GM12878 (cell line): Measurements from ENCODE around the gene MTIF3. TPM values are rescaled to one million over a fixed set of nuclear protein-coding genes. Genes with fewer than 3 reads are reported as not detected.

Experiments used
- CEBPZ ChIP-seq: fragments of 150-350 bp; IDR thresholded peaks from 2 replicates; pipeline ENCODE4 v1.6.1; 2016; ENCODE audit warnings: low read depth, low read length
- CREB1 ChIP-seq: IDR thresholded peaks from 2 replicates; pipeline ENCODE4 v1.6.1; 2012; ENCODE audit warnings: low read depth, mild to moderate bottlenecking, inconsistent platforms
- E4F1 ChIP-seq: fragments of 450-650 bp; IDR thresholded peaks from 2 replicates; pipeline ENCODE4 v1.6.1; 2018; ENCODE audit warnings: borderline replicate concordance, mild to moderate bottlenecking; ENCODE audit not compliant: partially characterized antibody
- ELK1 ChIP-seq: IDR thresholded peaks from 2 replicates; pipeline ENCODE4 v1.6.1; 2012; ENCODE audit warnings: low read depth, low read length, improper control_type of control experiment
- ETV6 ChIP-seq, 2 experiments: fragments of 450-650 bp in 1 of 2; IDR thresholded peaks in 1 of 2; conservative IDR thresholded peaks in 1 of 2; 2 replicates each; pipeline ENCODE4 v1.6.1; 2014; ENCODE audit warnings: antibody characterized with exemption in 1 of 2, borderline replicate concordance in 1 of 2, low read depth in 1 of 2, mild to moderate bottlenecking in 1 of 2, moderate library complexity in 1 of 2
- HDAC2 ChIP-seq: fragments of 200-600 bp; sonication (generic); IDR thresholded peaks from 2 replicates; pipeline ENCODE4 v1.6.1; 2017
- LARP7 ChIP-seq: fragments of 450-650 bp; IDR thresholded peaks from 2 replicates; pipeline ENCODE4 v1.6.1; 2017; ENCODE audit warnings: mild to moderate bottlenecking
- MEF2A ChIP-seq: IDR thresholded peaks from 2 replicates; pipeline ENCODE4 v1.6.1; 2011; ENCODE audit warnings: low read depth, mild to moderate bottlenecking, low read length, moderate library complexity; ENCODE audit not compliant: insufficient read depth
- NBN ChIP-seq: fragments of 450-650 bp; IDR thresholded peaks from 2 replicates; pipeline ENCODE4 v1.6.1; 2016
- NFXL1 ChIP-seq: fragments of 450-650 bp; IDR thresholded peaks from 2 replicates; pipeline ENCODE4 v1.6.1; 2017; ENCODE audit warnings: antibody characterized with exemption, mild to moderate bottlenecking, borderline replicate concordance
- NFYB ChIP-seq: IDR thresholded peaks from 2 replicates; pipeline ENCODE4 v1.6.1; 2011; ENCODE audit warnings: low read depth, mild to moderate bottlenecking, low read length, improper control_type of control experiment, moderate library complexity; ENCODE audit not compliant: insufficient read depth
- RBBP5 ChIP-seq: fragments of 200-600 bp; sonication (generic); conservative IDR thresholded peaks from 2 replicates; pipeline ENCODE4 v1.6.1; 2016
- RCOR1 ChIP-seq: conservative IDR thresholded peaks from 2 replicates; pipeline ENCODE4 v1.6.1; 2012; ENCODE audit warnings: low read depth, low read length, improper control_type of control experiment
- SIX5 ChIP-seq: IDR thresholded peaks from 2 replicates; pipeline ENCODE4 v1.6.1; 2011; ENCODE audit warnings: mild to moderate bottlenecking, low read depth, low read length, moderate library complexity; ENCODE audit not compliant: severe bottlenecking
- SKIL ChIP-seq: fragments of 450-650 bp; IDR thresholded peaks from 2 replicates; pipeline ENCODE4 v1.6.1; 2017; ENCODE audit warnings: mild to moderate bottlenecking, low read depth, inconsistent platforms; ENCODE audit not compliant: poor library complexity, severe bottlenecking
- SP1 ChIP-seq: IDR thresholded peaks from one replicate; pipeline ENCODE4 v1.6.1; 2011; ENCODE audit warnings: low read depth, low read length
- SREBF2 ChIP-seq: IDR thresholded peaks from 2 replicates; pipeline ENCODE4 v1.6.1; 2012; ENCODE audit warnings: mild to moderate bottlenecking, low read length
- TARDBP ChIP-seq: IDR thresholded peaks from 2 replicates; pipeline ENCODE4 v1.6.1; 2016; ENCODE audit warnings: borderline replicate concordance
- TCF3 ChIP-seq: IDR thresholded peaks from 2 replicates; pipeline ENCODE4 v1.6.1; 2012; ENCODE audit warnings: low read depth, mild to moderate bottlenecking, low read length, borderline replicate concordance; ENCODE audit not compliant: insufficient read depth
- ZBED1 ChIP-seq: IDR thresholded peaks from 2 replicates; pipeline ENCODE4 v1.6.1; 2016; ENCODE audit warnings: borderline replicate concordance
- ZNF384 ChIP-seq: IDR thresholded peaks from 2 replicates; pipeline ENCODE4 v1.6.1; 2012; ENCODE audit warnings: low read depth, mild to moderate bottlenecking, low read length, improper control_type of control experiment, borderline replicate concordance
- polyA plus RNA-seq, 11 experiments: library from polyadenylated mRNA; depleted of rRNA in 4 of 11; unstranded in 6 of 11; stranded (reverse) in 5 of 11; fragments of >200 nt; fragmentation: Nextera tagmentation in 4 of 11; fragmentation: Illumina TruSeq in 1 of 11; extraction: Ambion mirVana in 4 of 11; extraction: Trizol in 1 of 11; gene quantifications; 1 replicate in 1 of 11; 2 replicates in 10 of 11; pipeline versions ENCODE4 v1.2.1 to v1.2.3, GENCODE V29; 2011 to 2016; ENCODE audit warnings: inconsistent platforms in 2 of 11, missing spikeins in 2 of 11, low read depth in 1 of 11
- total RNA-seq, 4 experiments: library from RNA; depleted of rRNA in 3 of 4; stranded (reverse); fragments of >200 nt in 3 of 4; fragmentation: Illumina TruSeq in 1 of 4; extraction: Trizol in 1 of 4; gene quantifications; 2 replicates each; pipeline versions ENCODE4 v1.2.1 to v1.2.3, GENCODE V29; 2013 to 2021

The MTIF3 gene
- total and polyA plus RNA-seq, 10 of the 15 experiments (the other 5 are each of a cell fraction or from before 2014, with no cell fraction given), result 22.4 to 73.9 (median 49.7) TPM

DNA sequence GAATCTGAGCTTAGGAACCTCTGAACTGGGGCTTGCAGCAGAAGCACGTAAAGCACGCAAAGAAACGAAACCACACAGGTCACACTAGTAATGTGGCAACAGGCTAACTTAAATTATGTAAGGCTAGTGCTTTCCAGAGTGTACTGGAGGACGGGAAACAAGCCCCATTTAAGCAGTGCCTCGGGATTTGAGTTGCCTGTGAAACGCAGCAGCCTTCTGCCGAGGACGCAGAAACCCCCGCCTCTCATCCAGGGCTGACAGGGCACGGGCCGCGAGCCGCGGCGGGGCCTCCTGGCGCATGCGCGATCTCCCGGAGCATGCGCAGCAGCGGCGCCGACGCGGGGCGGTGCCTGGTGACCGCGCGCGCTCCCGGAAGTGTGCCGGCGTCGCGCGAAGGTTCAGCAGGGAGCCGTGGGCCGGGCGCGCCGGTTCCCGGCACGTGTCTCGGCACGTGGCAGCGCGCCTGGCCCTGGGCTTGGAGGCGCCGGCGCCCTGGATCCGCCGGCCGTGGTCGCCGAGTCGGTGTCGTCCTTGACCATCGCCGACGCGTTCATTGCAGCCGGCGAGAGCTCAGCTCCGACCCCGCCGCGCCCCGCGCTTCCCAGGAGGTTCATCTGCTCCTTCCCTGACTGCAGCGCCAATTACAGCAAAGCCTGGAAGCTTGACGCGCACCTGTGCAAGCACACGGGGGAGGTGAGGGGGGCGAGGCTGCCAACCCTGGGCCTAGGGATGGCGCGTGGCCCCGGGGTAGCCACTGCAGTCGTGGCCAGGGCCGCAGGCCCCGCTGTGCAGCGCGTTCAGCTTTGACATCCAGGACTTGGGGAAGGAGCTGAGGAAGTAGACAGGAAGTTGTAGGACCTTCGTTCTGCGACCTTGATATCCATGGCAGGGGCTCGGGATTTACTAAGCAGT, 25.9 kb downstream of the MTIF3 start, which contains the start of gene GTF3A (continued):
- no peak for TF ChIP-seq CEBPZ
- TF ChIP-seq SKIL, result no peak
- TF ChIP-seq MEF2A, result no peak
- TF ChIP-seq ZBED1, result no peak
- no peak for TF ChIP-seq NBN
- TF ChIP-seq SIX5, result no peak
- TF ChIP-seq ZNF384, result no peak
- TF ChIP-seq NFXL1, result 0 out of 2 replicates have a peak, but pooled peaks have one; percentile 16
- 0 out of 2 replicates have a peak, but pooled peaks have one; percentile 38 for TF ChIP-seq ELK1
- 0 out of 2 replicates have a peak, but pooled peaks have one; percentile 55 for TF ChIP-seq RBBP5
- TF ChIP-seq HDAC2, result no peak
- TF ChIP-seq TCF3, result peak; percentile 43; the same call in 1 of the 2 replicates
- no peak for TF ChIP-seq SREBF2
- no peak for TF ChIP-seq NFYB
- TF ChIP-seq SP1, result no peak
- no peak for TF ChIP-seq E4F1
- TF ChIP-seq TARDBP, result no peak
- peak; percentile 98 for TF ChIP-seq LARP7
- peak in 1 of 2 experiments; percentile 20; a peak in 1 of 4 replicates for TF ChIP-seq ETV6 (conservative IDR thresholded peaks at IDR 0.05 in 1 of 2, IDR thresholded peaks at IDR 0.05 in 1 of 2; ENCODE audit: borderline replicate concordance in 1 of 2, low read depth in 1 of 2)
- no peak; the same call in 1 of the 2 replicates for TF ChIP-seq CREB1
- TF ChIP-seq RCOR1, result no peak
